Endometrial microvascular endothelial cells (primary cell): Measurements from ENCODE around the gene ATG7. TPM values are rescaled to one million over a fixed set of nuclear protein-coding genes. Genes with fewer than 3 reads are reported as not detected.
"Not testable (repeated sequence)": the region's sequence is repeated elsewhere in the genome, so short reads cannot be mapped to it uniquely, and the experiment has no call there.

ENCODE experiments used
- in situ Hi-C: cut with HindIII; loops from 2 replicates; pipeline ENCODE4 v1.10.0; 2017; ENCODE audit warnings: low sequenced_read_pairs, low pct_unique_long_range_greater_than_20kb; ENCODE audit errors: inconsistent ontology term
- total RNA-seq: library from RNA; depleted of rRNA; stranded (reverse); fragments of >200 nt; gene quantifications from one replicate; pipeline ENCODE4 v1.2.3, GENCODE V29; 2015; ENCODE audit errors: inconsistent ontology term

Gene ATG7
- total RNA-seq, 1 donor from 2014 or later, result 106 TPM

DNA sequence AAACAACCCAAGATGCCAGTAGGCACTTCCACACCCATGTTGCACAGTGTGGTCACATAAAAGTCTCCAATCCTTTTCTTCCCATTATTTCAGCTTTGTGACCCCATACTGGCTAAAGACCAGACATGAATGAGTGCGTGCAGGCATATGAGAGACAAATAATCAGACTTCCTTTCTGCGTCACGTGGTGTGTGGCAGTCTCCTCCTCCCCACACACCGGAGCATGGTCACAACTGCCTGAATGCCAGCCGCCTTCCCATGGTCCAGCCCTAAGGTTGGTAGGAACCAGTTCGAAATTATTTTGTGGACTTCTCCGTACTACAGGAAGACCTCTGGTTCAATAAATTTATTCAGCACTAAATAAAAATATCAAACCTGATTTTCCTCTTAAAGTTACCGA is 306.0 kb downstream of the ATG7 start:
- in situ Hi-C loops, result no loop called here

DNA sequence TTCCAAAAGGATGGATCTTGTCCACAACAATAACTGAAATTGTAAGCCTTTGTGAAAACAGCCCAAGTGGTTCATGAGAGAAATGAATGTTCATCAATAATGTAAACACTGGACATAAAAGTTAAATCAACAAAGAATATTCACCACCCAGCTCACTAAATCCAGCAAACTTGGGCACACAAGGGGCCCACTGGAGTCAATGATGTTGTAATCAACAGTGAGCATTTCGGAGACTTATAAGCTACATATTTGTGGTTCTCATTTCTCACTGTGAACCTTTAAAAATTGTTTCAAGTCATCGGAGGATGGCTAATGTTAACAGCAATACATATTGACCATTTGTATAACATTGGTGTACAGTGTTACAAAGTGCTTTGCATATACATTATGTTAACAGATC is 308.4 kb downstream of the ATG7 start:
- in situ Hi-C loops, result no loop called here

DNA sequence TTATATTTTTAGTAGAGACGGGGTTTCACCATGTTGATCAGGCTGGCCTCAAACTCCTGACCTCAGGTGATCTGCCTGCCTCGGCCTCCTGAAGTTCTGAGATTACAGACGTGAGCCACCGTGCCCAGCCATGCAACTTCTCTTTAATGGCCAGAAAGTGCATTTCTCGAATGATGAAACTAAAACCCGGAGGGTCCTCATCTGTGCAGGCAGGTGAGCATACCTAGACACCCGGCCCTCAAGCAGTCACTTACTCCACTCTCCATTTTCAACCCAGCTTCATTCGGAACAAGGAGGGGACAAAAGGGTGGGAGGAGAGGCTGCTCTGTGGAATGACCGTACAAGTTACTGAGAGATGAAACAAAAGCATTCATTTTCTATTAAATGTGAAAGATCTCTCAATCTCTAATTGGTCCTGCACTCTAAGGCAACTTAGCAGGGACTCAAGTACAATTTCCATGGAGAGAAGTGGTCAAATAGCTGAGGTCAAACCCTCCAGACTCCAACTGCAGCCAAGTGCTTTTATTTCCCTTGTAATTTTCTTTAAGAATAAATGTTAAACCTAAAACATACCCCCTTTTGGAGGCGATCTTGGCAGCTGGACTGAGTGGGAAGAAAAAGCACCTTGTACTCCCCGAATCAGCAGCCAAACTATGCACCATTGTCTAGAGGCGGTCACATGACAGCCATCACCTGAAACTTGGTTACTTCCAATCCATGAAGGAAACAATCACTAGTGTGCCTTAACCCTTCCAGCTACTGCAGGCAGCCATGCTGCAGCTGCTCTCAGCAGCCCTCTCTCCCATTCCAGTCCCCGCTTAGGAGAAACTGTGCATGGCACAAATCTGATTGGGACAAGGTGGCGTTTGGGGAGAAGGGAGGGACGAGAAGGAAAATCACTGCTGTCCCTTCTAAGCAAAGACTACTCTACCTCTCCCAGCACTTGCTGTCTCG is 309.3 kb downstream of the ATG7 start:
- in situ Hi-C loops, result no loop called here

DNA sequence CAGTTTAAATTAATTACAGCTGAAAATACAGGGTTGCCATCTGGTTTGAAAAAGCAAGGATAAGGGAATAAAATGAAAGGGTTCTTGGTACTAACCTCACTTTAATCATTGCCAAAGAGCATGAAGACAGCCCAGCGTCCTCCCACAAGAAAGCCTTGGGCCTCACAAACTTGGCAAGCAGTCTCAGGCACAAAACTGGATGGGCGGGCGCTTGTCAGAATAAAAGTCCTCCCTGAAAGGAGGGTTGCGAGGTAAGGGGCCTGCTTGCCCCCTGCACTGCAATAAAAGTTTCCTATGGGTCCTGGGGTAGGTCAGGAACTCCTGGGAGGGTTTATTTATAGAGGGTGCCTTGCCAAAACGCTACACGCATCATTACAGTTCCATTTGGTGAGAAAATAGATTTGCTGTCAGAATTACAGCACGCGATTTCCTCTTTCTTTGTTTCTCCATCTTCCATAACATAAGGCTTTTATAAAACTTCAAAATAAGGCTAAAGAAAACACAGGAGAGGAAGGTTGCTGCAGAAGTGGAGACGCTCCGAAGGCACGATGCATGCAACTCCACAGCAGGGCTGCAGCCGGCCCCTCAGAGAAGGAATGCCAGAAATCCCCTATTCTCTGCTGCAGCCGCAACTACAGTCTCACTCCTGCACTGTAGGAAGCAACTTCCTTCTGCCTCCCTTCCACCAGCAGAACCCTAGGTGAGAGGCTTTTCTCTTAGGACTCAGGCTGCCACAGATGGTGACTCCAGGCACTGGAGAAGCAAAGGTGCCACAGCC is 310.2 kb downstream of the ATG7 start:
- in situ Hi-C loops, result no loop called here

DNA sequence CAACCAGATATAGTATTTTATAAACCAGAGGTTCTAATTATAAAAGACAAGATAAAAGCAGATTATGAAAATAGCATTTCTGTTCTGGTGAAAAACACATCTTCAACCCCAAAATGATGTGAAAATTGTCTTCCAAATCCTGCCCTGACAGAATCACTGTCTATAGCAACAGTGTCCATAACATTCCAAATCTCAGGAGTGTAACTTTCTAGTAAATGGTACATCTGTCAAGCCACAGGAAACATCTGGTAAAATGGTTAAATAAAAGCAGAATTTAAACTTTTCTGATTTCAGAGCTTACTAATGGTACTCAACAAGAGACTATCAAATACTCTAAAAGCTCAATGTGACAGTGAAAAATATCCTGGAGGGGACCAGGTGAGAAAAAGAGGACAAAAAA is 311.0 kb downstream of the ATG7 start:
- in situ Hi-C loops, result no loop called here

DNA sequence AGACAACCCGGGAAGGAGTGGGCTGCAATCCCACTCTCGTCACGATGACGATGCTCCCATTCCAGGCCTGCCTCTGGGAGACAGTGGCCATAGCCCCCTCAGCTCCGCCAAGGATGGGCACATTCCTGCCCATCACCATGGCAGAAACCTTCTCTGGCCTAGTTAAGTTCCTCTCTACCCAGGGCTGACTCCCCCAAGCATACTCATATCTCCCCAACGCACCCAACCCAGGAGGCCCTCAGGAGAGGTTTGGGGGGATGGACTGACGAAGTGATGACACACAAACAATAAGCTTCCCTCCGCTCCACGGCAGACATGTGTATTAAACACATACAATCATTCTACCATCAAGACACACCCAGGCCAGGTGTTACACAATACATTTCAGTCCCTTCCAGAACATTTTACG is 311.4 kb downstream of the ATG7 start:
- in situ Hi-C loops, result no loop called here

DNA sequence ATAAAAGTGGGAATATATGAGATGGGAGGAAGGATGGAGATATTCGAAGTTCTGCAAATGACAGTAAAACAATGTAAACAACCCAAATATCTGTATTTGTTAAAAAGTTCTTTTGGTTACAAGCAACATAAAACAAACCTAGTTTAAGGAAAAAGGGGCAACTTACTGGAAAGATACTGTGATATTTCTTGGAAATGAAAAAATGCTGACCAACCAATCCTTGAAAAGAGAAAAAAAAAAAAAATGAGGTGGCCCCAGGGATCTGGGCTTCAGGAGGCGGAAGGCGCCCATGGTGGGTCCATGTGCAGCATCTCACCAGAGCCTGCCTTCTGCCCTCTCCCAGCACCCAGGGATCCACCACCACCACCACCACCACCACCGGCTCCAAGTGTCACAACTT is 312.4 kb downstream of the ATG7 start:
- in situ Hi-C loops, result no loop called here

DNA sequence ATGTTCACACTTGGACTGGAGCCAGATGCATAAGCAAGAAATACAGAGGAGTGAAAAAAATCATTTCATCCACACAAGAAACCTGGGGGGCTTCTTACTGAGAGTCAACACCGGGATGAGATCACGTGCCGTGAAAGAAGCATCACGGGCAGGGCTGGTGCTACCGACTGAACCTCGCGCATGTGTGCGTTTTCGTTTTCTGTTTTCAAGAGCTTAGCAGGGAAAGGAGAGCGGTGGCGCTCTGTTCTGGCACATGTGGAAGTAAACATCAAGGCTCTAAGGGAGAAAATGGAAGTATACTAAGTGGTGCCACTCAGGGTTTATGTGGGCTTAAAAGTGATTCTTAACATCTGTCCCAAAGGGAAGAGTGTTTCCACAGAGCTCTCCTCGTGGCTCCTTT is 315.6 kb downstream of the ATG7 start:
- in situ Hi-C loops, result no loop called here

DNA sequence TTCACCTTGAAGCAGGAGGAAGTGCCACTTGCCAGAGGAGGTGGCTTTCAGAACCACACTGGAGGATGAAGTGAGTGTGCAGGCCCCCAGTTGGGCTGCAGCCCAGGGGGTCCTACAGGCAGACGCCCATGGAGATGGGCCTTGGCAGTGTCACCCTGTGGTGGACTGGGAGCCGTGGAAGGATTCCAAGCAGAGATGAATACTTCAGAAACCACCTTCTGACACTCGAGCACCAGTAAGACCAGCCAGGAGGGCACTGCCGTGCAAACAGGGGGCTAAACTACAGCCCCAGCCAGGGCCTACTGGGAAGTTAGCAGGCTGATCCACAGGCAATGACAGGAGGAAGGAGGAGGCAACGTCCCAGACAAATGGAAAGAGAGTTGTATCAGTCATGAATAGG is 316.1 kb downstream of the ATG7 start:
- in situ Hi-C loops, result no loop called here

DNA sequence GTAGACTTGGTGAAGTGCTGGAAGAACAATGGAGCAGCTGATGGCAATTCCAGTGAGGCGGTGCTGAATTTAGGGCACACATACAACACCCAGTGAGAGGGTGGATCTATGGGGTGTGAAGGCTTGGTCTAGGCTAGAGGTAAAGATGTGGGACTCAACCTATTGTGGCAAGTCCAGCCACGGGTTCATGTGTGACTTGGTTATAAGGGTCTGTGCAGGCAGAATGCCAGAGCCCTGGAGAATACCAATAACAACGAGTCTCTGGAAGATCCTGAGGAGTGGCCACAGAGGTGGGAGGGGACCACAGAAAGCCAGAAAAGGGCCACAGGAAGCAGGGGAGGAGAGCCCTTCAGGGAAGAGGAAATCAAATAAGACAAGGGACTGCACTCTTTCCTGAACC is 316.6 kb downstream of the ATG7 start:
- in situ Hi-C loops, result no loop called here

DNA sequence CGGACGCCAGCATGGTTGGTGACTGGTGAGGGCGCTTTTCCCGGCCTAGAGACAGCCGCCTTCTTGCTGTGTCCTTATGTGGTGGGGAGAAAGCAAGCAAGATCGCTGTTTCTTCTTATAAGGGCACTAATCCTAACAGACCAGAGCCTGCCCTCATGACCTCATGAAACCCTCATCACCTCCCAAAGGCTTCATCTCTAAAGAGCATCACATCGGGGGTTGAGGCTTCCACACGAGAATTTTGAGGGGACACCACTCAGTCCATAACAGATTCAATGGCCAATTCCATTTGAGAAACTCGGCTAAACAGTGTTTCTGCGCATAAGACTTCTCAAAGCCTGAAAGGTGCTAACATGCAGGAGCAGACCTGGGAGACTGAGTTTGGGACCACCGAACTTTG is 317.5 kb downstream of the ATG7 start:
- in situ Hi-C loops, result no loop called here

DNA sequence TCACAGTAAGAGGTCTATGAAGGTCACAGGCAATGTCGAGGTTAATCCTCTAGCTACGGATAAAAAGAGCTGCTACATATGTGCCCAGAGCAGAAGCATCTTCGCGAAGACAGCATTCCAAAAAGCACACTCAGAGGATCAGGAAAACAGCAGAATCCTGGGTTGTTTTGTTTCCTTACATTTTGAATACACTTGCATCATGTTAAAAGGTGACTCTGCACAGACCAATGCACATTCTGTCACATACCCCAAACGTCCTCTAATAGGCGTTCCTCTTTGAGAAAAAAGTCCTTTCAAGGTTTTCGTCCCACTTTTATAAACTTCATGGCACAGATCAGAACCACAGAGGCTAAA is 318.8 kb downstream of the ATG7 start:
- in situ Hi-C loops, result no loop called here

DNA sequence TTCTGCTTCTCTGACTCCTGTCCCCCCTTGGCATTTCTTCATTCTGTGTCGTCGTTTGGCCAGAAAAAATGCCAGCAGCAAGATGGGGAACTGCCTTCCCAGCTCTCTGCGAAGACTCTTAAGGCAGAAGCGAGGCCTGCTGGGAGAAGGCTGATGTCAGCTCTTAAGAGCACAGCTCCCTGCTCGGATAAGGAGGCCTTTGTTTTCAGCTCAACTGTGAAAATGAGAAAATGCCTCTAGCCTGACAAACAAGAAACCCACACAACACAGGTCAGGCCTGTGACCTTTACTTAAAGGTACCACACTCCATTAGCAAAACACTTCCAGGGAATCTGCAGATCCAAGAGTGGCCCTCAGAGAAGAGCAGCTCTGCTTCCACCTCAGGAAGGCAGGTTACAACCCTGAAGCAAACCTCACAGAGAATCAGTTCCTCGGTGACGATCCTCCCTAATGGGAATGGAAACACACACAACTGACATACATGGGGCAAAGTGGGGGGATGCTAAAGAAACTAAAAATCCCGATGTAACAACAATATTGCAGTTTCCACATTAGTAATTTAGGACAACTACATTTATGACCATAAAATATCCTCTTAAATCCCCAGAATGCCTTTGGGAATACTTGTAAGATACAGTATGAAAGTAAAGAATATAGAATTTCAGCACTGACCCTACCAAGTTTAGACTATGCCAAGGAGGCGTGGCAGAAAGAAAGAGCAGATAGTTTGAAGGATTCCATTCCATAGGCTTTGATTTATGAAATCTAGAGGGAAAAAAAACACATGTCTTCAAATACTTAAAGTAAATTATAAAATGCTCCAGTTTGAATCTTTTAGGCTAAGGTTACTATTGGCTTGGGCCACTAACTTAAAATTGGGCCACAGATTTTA is 319.4 kb downstream of the ATG7 start:
- in situ Hi-C loops, result no loop called here

DNA sequence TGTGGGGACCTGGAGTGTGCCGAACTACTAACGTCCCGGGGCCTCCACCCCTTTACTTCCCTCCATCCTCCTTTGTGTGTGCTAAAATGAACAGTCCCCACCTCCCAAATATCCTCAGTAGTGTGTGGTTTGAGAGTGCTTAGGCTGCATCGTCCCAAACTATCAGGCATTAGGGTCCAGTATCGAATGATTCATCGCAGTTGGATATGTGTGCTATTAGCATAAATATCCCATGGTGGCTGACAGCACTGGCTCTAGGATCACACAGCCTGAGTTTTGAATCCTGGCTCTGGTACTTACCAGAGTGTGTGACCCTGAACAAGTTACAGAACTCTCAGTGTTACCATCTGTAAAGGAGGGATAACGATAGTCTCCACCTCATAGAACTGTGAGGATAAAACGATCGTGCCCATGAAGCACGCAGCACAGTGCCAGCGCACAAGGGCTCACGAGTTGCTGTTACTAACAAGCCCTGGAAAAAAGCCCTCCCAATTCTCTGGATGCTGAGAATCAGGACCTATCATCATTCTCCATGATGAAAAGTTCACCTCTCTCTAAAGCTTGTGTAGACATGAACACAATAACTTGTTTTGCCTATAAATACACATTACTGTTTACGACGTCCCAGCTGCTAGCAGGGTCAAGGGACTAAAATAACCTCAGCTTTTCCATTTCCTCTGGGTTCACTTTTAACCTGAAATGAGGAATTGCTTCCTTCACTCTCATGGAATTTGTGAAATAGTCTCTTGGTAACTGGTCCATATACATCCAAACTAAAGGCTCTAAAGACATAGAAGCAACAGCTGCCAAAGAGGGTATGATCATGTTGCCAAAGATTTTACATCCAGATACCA is 320.5 kb downstream of the ATG7 start:
- in situ Hi-C loops, result no loop called here

DNA sequence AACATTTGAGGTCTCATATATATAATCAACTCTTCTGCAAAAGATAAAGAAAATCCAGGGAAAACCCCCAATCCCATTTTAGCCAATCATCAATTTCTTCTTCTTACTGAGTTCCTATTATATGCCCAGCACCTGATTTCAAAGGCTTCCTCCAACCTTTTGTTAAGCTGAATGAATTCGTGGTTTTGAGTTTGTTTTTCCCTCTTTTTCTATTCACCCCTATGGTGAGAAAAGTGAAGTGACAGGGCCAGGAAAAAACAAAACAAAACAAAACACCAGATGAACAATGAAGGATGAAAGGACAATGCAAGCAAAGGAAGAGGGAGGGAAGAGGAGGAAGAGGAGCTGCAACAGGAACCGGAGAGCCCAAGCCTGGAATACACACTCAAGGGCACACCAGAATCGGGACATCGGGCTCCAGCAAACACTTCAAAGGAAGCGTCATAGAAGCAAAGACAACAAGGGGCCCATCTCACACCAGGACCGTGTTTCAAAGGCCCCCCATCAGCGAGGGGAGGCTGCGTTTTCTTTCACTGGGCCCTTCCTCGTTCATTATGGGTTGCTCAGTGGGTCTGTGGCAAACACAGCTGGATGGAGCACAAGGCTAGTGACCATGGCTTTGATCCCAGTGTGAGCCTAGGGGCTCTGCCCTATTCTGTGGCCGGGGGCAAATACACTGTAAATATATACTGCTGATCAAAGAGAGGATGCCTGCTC is 321.3 kb downstream of the ATG7 start:
- in situ Hi-C loops, result no loop called here

DNA sequence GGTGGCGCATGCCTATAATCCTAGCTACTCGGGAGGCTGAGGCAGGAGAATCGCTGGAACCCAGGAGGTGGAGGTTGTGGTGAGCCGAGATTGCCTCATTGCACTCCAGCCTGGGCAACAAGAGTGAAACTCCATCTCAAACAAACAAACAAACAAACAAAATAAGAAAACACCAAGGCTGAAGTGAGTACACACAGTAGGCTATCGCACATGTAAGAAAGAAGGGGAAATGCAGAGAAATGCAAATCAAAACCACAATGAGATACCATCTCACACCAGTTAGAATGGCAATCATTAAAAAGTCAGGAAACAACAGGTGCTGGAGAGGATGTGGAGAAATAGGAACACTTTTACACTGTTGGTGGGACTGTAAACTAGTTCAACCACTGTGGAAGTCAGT is 322.8 kb downstream of the ATG7 start:
- in situ Hi-C loops, result not testable (repeated sequence)

DNA sequence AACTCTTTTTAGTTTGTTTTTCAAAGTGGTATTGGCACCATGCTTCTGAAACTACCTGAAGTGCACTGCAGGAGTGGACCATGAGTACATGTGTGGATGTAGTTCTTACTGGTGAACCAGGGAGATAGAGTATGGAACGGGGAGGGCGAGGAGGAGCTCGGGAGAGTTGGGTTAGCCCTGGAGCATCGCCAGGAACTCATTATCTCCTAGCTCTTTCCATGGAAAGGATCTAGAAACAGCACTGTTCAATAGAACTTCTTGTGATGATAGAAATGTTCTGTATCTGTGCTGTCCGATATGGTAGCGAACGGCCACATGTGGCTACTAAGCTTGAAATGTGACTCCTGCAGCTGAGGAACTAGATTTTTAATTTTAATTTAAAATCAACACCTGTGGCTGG is 324.2 kb downstream of the ATG7 start:
- in situ Hi-C loops, result no loop called here
